Esophagus squamous epithelium (tissue), 4 donors: ENCODE data around the gene ZFP36L1.
A peak's percentile ranks its signal among the peaks of the same experiment; 100 is the strongest.

ENCODE experiments used
- POLR2A ChIP-seq, 4 donors: fragments of 450-650 bp; IDR thresholded peaks; one replicate each; pipeline ENCODE4 v1.6.1; 2017; ENCODE audit warnings: antibody characterized with exemption in 4 of 4, mild to moderate bottlenecking in 4 of 4, moderate library complexity in 3 of 4
- TF ChIP-seq, protein P1 (sequence below), 6 experiments: fragments of 450-650 bp in 4 of 6; fragments of 200-600 bp in 2 of 6; sonication (generic) in 2 of 6; IDR thresholded peaks; one replicate each; pipeline ENCODE4 v1.5.1; 2016 to 2019; ENCODE audit warnings: antibody characterized with exemption in 6 of 6, mild to moderate bottlenecking in 4 of 6, moderate library complexity in 4 of 6

- peak; percentile 44 to 100 (median 100) for TF ChIP-seq POLR2A (IDR thresholded peaks at IDR 0.05)
- TF ChIP-seq, protein P1, sequence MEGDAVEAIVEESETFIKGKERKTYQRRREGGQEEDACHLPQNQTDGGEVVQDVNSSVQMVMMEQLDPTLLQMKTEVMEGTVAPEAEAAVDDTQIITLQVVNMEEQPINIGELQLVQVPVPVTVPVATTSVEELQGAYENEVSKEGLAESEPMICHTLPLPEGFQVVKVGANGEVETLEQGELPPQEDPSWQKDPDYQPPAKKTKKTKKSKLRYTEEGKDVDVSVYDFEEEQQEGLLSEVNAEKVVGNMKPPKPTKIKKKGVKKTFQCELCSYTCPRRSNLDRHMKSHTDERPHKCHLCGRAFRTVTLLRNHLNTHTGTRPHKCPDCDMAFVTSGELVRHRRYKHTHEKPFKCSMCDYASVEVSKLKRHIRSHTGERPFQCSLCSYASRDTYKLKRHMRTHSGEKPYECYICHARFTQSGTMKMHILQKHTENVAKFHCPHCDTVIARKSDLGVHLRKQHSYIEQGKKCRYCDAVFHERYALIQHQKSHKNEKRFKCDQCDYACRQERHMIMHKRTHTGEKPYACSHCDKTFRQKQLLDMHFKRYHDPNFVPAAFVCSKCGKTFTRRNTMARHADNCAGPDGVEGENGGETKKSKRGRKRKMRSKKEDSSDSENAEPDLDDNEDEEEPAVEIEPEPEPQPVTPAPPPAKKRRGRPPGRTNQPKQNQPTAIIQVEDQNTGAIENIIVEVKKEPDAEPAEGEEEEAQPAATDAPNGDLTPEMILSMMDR (IDR thresholded peaks at IDR 0.05): peak in 2 of 6 experiments; percentile 1 to 39
These were observed at the start of gene ZFP36L1 for GRCh38 chr14:68792979-68793733.
